Activated CD8-positive, alpha-beta T cell treated with anti-CD3 and anti-CD28 coated beads, Interleukin-2, amount 10 ng/mL, durations not matched to agents 7 days and 5 days (primary cell): ENCODE measurements around the gene GRIA4. TPM values are rescaled to one million over a fixed set of nuclear protein-coding genes. Genes with fewer than 3 reads are reported as not detected.

Source experiments
- ATAC-seq: fragments of 150-1000 bp; cut with Tn5 transposase; one replicate; pipeline ENCODE4 v1.10.0; 2021; ENCODE audit warnings: moderate library complexity
- CTCF ChIA-PET: fragments of 350-600 bp; sonication (Branson Sonifier 250); formaldehyde crosslinking; loops from one replicate; lab custom pipeline; 2021; ENCODE audit warnings: antibody characterized with exemption; lab: Charles Lee
- POLR2A ChIA-PET: fragments of 350-600 bp; sonication (Branson Sonifier 250); formaldehyde crosslinking; loops from one replicate; lab custom pipeline; 2021; ENCODE audit warnings: antibody characterized with exemption; lab: Charles Lee
- DNase-seq: peaks from one replicate; pipeline ENCODE4 v3.0.0-alpha.2; 2020
- H3K27ac Mint-ChIP-seq: one replicate; pipeline ENCODE4 v1.8.0; 2021; ENCODE audit warnings: mild to moderate bottlenecking, mixed read lengths
- H3K27me3 Mint-ChIP-seq: one replicate; pipeline ENCODE4 v1.8.0; 2021; ENCODE audit warnings: low read depth, mixed read lengths
- H3K36me3 Mint-ChIP-seq: one replicate; pipeline ENCODE4 v1.8.0; 2021; ENCODE audit warnings: low read depth, mixed read lengths
- H3K4me1 Mint-ChIP-seq: one replicate; pipeline ENCODE4 v1.8.0; 2021; ENCODE audit warnings: low read depth, mixed read lengths
- H3K4me3 Mint-ChIP-seq: one replicate; pipeline ENCODE4 v1.8.0; 2021; ENCODE audit warnings: mild to moderate bottlenecking, mixed read lengths
- H3K9me3 Mint-ChIP-seq: one replicate; pipeline ENCODE4 v1.8.0; 2022; ENCODE audit warnings: mixed read lengths; ENCODE audit not compliant: insufficient read depth
- total RNA-seq, 2 experiments: library from RNA; stranded (reverse); gene quantifications; one replicate each; pipeline ENCODE4 v1.2.3, GENCODE V29; 2021

GRIA4 gene
- total RNA-seq, 2 experiments from 2014 or later = not detected

DNA sequence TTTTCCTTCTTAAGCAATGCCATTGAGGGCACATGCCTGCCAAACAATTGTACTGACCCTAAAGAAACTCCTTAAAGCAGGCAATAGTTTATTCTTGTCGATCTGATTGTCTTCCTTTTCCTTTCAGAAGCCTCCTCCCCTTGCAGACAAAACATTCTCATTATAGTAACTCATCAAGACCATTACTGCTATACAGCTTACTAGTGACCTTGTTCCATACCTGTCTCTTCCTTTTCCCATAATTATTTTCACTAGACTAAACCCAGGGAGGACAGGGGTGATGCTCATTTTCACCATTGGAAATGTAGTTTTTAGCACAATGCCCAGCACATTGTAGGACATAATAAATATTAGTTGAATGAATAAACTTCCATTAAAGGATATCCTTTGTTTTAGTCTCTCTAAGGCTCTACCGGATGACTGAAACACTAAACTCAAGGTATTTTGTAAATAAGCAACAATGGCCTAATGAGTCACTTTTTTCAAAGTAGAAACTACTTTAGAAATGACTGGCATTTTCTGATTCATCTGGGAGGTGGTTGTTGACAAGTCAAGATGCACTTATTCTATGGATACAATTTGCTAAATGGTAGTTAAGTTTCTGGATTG, 421.4 kb downstream of the GRIA4 start:
- POLR2A ChIA-PET = no interaction called here
- no peak overlapping the region for H3K27ac Mint-ChIP-seq
- DNase-seq = no peak

More for the DNA sequence above, 421.4 kb downstream of the GRIA4 start:
- no peaks in the 10 kb centered on the region for H3K4me1 Mint-ChIP-seq
- H3K4me3 Mint-ChIP-seq = no peak overlapping the region
- CTCF ChIA-PET = interaction anchor here (1.8 kb wide), 1 partner anchor 13 kb away, joined by 4 read pairs; no protein-coding TSS in a partner anchor
- H3K9me3 Mint-ChIP-seq = no peaks in the 10 kb centered on the region
- ATAC-seq = no peak
- H3K36me3 Mint-ChIP-seq = no peaks in the 10 kb centered on the region
- peaks cover 24% of the 10 kb centered on the region for H3K27me3 Mint-ChIP-seq
